HEK293 (cell line): ENCODE measurements around the gene MFGE8.

Source experiments
- CTCF ChIA-PET: fragments of 350-600 bp; formaldehyde crosslinking; extraction: SDS; loops from one replicate; lab custom pipeline; 2021; ENCODE audit warnings: antibody characterized with exemption; lab: Yijun Ruan, JAX
- POLR2A ChIA-PET: fragments of 300-600 bp; formaldehyde crosslinking; extraction: SDS; loops from one replicate; lab custom pipeline; 2020; ENCODE audit warnings: antibody characterized with exemption, inconsistent platforms; lab: Yijun Ruan, JAX
- H3K27ac ChIP-seq: fragments of 200-500 bp; sonication (Bioruptor generic); 2 replicates; pipeline ENCODE4 v1.5.1; 2014; ENCODE audit warnings: low read depth, low read length, control low read depth, inconsistent platforms; ENCODE audit errors: extremely low read depth
- H3K36me3 ChIP-seq, 2 experiments: fragments of 200-500 bp in 1 of 2; sonication (Bioruptor generic) in 1 of 2; 1 replicate in 1 of 2; 2 replicates in 1 of 2; pipeline ENCODE4 v1.5.1; 2014 to 2017; ENCODE audit warnings: inconsistent platforms in 2 of 2, low read length in 2 of 2; ENCODE audit not compliant: control insufficient read depth in 2 of 2, insufficient read depth in 1 of 2
- H3K4me1 ChIP-seq: fragments of 200-500 bp; sonication (Bioruptor generic); 2 replicates; pipeline ENCODE4 v1.5.1; 2014; ENCODE audit warnings: mild to moderate bottlenecking, low read length, inconsistent platforms; ENCODE audit not compliant: control insufficient read depth, insufficient read depth
- H3K4me3 ChIP-seq: 2 replicates; pipeline ENCODE4 v1.5.1; 2011; ENCODE audit warnings: low read depth, mild to moderate bottlenecking, control low read depth, low read length, moderate library complexity
- H3K9me3 ChIP-seq: fragments of 200-500 bp; sonication (Bioruptor generic); 2 replicates; pipeline ENCODE4 v1.5.1; 2014; ENCODE audit warnings: low read depth, low read length, inconsistent platforms; ENCODE audit not compliant: control insufficient read depth, insufficient read depth
- KLF9 ChIP-seq: fragments of 450-650 bp; formaldehyde crosslinking; IDR thresholded peaks from 2 replicates; pipeline ENCODE4 v1.5.1; 2016; ENCODE audit warnings: missing biosample characterization, missing genetic modification characterization, low read depth
- MEIS1 ChIP-seq: sonication (generic); formaldehyde crosslinking; IDR thresholded peaks from 2 replicates; pipeline ENCODE4 v1.8.1; 2022; ENCODE audit warnings: missing genetic modification reagents, mild to moderate bottlenecking, borderline replicate concordance
- MYNN ChIP-seq: fragments of 450-650 bp; formaldehyde crosslinking; IDR thresholded peaks from 2 replicates; pipeline ENCODE4 v1.5.1; 2016; ENCODE audit warnings: missing biosample characterization, missing genetic modification characterization, borderline replicate concordance
- ZBTB17 ChIP-seq: fragments of 450-650 bp; formaldehyde crosslinking; IDR thresholded peaks from 2 replicates; pipeline ENCODE4 v1.5.1; 2016; ENCODE audit warnings: missing biosample characterization, missing genetic modification characterization
- ZNF16 ChIP-seq: fragments of 450-650 bp; formaldehyde crosslinking; IDR thresholded peaks from 2 replicates; pipeline ENCODE4 v1.5.1; 2016; ENCODE audit warnings: low read depth, missing biosample characterization, missing genetic modification characterization
- ZNF18 ChIP-seq: fragments of 450-650 bp; formaldehyde crosslinking; IDR thresholded peaks from 2 replicates; pipeline ENCODE4 v1.5.1; 2016; ENCODE audit warnings: missing biosample characterization, missing genetic modification characterization
- ZNF223 ChIP-seq: fragments of 450-650 bp; formaldehyde crosslinking; IDR thresholded peaks from 2 replicates; pipeline ENCODE4 v1.5.1; 2016; ENCODE audit warnings: missing biosample characterization, missing genetic modification characterization
- ZNF580 ChIP-seq: fragments of 450-650 bp; formaldehyde crosslinking; IDR thresholded peaks from 2 replicates; pipeline ENCODE4 v1.5.1; 2016; ENCODE audit warnings: missing biosample characterization, missing genetic modification characterization
- ZNF596 ChIP-seq: fragments of 450-650 bp; IDR thresholded peaks from 2 replicates; pipeline ENCODE4 v1.5.0; 2018; ENCODE audit warnings: missing biosample characterization, mild to moderate bottlenecking, missing genetic modification characterization, moderate library complexity
- ZNF624 ChIP-seq: fragments of 450-650 bp; formaldehyde crosslinking; IDR thresholded peaks from 2 replicates; pipeline ENCODE4 v1.5.1; 2017; ENCODE audit warnings: missing biosample characterization, missing genetic modification characterization
- ZNF670 ChIP-seq: fragments of 450-650 bp; formaldehyde crosslinking; IDR thresholded peaks from 2 replicates; pipeline ENCODE4 v1.5.1; 2016; ENCODE audit warnings: missing biosample characterization, missing genetic modification characterization, low read depth
- ZSCAN4 ChIP-seq: fragments of 450-650 bp; formaldehyde crosslinking; IDR thresholded peaks from 2 replicates; pipeline ENCODE4 v1.5.1; 2017; ENCODE audit warnings: missing biosample characterization, missing genetic modification characterization

Gene MFGE8

GRCh38 chr15:88866295-88866881 is 46.8 kb downstream of the MFGE8 start (continued):
- TF ChIP-seq ZNF18 = no peak
- no peak for TF ChIP-seq ZNF223 (tag by site-specific recombination)
- no peak for TF ChIP-seq ZNF580
- TF ChIP-seq, all 188 proteins: peak for 3

GRCh38 chr15:88865498-88866099 is 47.6 kb downstream of the MFGE8 start:
- H3K4me1 ChIP-seq = no peaks in the 10 kb centered on the region
- H3K27ac ChIP-seq = no peak overlapping the region
- no peak overlapping the region for H3K4me3 ChIP-seq
- ChIA-PET CTCF (interaction anchor here (0.9 kb wide), 1 partner anchor 13 kb away, joined by 6 read pairs; no protein-coding TSS in a partner anchor), POLR2A (no interaction called here)
- TF ChIP-seq ZBTB17 (peak; percentile 44; the same call in 1 of the 2 replicates), ZNF16 (tag by site-specific recombination) (no peak)
- H3K36me3 ChIP-seq = no peaks in the 10 kb centered on the region
- no peaks in the 10 kb centered on the region for H3K9me3 ChIP-seq

- CTCF ChIA-PET = interaction anchor here (0.9 kb wide), 1 partner anchor 13 kb away, joined by 6 read pairs; no protein-coding TSS in a partner anchor
- Histone ChIP-seq H3K27ac (no peak overlapping the region), H3K4me1 (no peaks in the 10 kb centered on the region), H3K4me3 (no peak overlapping the region), H3K36me3 (no peaks in the 10 kb centered on the region), H3K9me3 (no peaks in the 10 kb centered on the region)
- POLR2A ChIA-PET = no interaction called here
- no peak for TF ChIP-seq ZNF670 (tag by site-specific recombination)
- TF ChIP-seq KLF9 = no peak
- TF ChIP-seq ZNF624 (tag by site-specific recombination) = no peak
- no peak for TF ChIP-seq MYNN (tag by site-specific recombination)
Observed at GRCh38 chr15:88864861-88865497, 48.2 kb downstream of the MFGE8 start.

- ChIA-PET POLR2A (no interaction called here), CTCF (interaction anchor here (0.6 to 3.7 kb wide), 4 partner anchors 14 to 161 kb away, joined by 3 to 30 read pairs (median 4); no protein-coding TSS in a partner anchor)
- no peaks in the 10 kb centered on the region for H3K9me3 ChIP-seq
- TF ChIP-seq ZNF596 (tag by site-specific recombination) (no peak), MEIS1 (CRISPR knock-in tag) (no peak), ZSCAN4 (tag by site-specific recombination) (no peak)
- H3K27ac ChIP-seq = no peak overlapping the region
- H3K4me3 ChIP-seq = no peak overlapping the region
- H3K36me3 ChIP-seq = no peaks in the 10 kb centered on the region
- H3K4me1 ChIP-seq = no peaks in the 10 kb centered on the region
Observed at GRCh38 chr15:88863412-88863811, 49.8 kb downstream of the MFGE8 start.
